Stimulated activated CD4-positive, alpha-beta T cell treated with anti-CD3 and anti-CD28 coated beads, Interleukin-15, amount 100 ng/mL, for 1 hour (primary cell): Measurements from ENCODE around the gene TMPRSS6.

Experiments used
- DNase-seq, 2 donors: peaks; one replicate each; pipeline ENCODE4 v3.0.0-alpha.2; 2020; ENCODE audit warnings: low read depth in 1 of 2, low spot score in 1 of 2

Gene TMPRSS6

GRCh38 chr22:37109242-37109917 is at the start of gene TMPRSS6:
Gene TMPRSS6, minus strand, starts transcription at chr22:37109713. Its CDS starts 6,296 bp downstream, at chr22:37103417.
- no peak for DNase-seq

- DNase-seq, result no peak
Measured at GRCh38 chr22:37158963-37159290, 49.4 kb upstream of the TMPRSS6 start.

GRCh38 chr22:37157516-37158285 is 48.2 kb upstream of the TMPRSS6 start:
- DNase-seq, result no peak

- DNase-seq, result no peak
Measured at GRCh38 chr22:37156686-37157435, 47.3 kb upstream of the TMPRSS6 start.

- DNase-seq, result no peak
Measured at GRCh38 chr22:37155971-37156370, 46.5 kb upstream of the TMPRSS6 start.

GRCh38 chr22:37154925-37155712 is 45.6 kb upstream of the TMPRSS6 start:
- no peak for DNase-seq

- no peak for DNase-seq
Measured at GRCh38 chr22:37153901-37154300, 44.4 kb upstream of the TMPRSS6 start.

GRCh38 chr22:37151401-37151800 is 41.9 kb upstream of the TMPRSS6 start:
- DNase-seq, result no peak

GRCh38 chr22:37150701-37151100 is 41.2 kb upstream of the TMPRSS6 start:
- no peak for DNase-seq

- DNase-seq, result no peak
Measured at GRCh38 chr22:37148742-37149665, 39.5 kb upstream of the TMPRSS6 start.

GRCh38 chr22:37148031-37148651 is 38.6 kb upstream of the TMPRSS6 start:
- DNase-seq, result peak; percentile 9 to 22

- no peak for DNase-seq
Measured at GRCh38 chr22:37147186-37147990, 37.9 kb upstream of the TMPRSS6 start.

GRCh38 chr22:37146507-37147180 is 37.1 kb upstream of the TMPRSS6 start:
- no peak for DNase-seq

GRCh38 chr22:37146051-37146385 is 36.5 kb upstream of the TMPRSS6 start:
- DNase-seq, result no peak

GRCh38 chr22:37145180-37146050 is 35.9 kb upstream of the TMPRSS6 start:
- DNase-seq, result no peak

- DNase-seq, result no peak
Measured at GRCh38 chr22:37144180-37144554, 34.7 kb upstream of the TMPRSS6 start.

- DNase-seq, result no peak
Measured at GRCh38 chr22:37141971-37142370, 32.5 kb upstream of the TMPRSS6 start.

GRCh38 chr22:37141476-37141875 is 32.0 kb upstream of the TMPRSS6 start:
- DNase-seq, result no peak
